ENCODE data around the gene SPOCK1. TPM values are rescaled to one million over a fixed set of nuclear protein-coding genes. Genes with fewer than 3 reads are reported as not detected.

The SPOCK1 gene
- total and polyA plus RNA-seq, 2 of the 4 experiments (the other 2 are of a cell fraction), result 5.0 to 20.3 TPM

DNA sequence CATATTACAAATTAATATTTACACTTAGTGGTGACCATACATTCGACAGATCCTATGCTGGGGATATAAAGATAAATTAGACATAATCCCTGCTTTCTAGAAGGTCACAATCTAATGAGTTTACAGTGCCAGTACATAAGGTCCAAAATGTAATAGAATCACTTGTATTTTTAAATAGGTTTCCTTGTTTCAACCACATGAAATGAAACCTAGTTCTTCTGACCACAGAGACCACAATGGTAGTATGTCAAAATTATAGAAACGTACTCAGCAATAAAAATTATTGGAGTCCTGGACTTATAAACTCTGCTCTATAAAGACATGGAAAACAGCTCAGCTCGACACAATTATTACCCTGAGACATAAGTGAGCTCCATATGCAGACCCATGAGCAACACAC lies 444.3 kb downstream of the SPOCK1 start:
- Histone ChIP-seq H4K91ac (ENCODE audit: insufficient read depth, low read depth, low read length) (no peak overlapping the region), H2AK9ac (replicated peaks; ENCODE audit: low read depth, low read length, poor library complexity) (no peak overlapping the region), H2AFZ (replicated peaks; ENCODE audit: low read length, poor library complexity) (no peak overlapping the region), H3K36me3 (ENCODE audit: control insufficient read depth, insufficient read depth, low read length) (no peaks in the 10 kb centered on the region), H3K4me3 (ENCODE audit: insufficient read depth, low read depth, low read length) (no peak overlapping the region), H2BK15ac (ENCODE audit: low read depth, low read length) (no peak overlapping the region), H2BK5ac (ENCODE audit: low read depth, low read length, poor library complexity, severe bottlenecking) (no peak overlapping the region), H3K4me1 (ENCODE audit: control insufficient read depth, insufficient read depth, low read length) (no peaks in the 10 kb centered on the region), H3K27ac (ENCODE audit: insufficient read depth, low read length) (no peak overlapping the region), H2AK5ac (ENCODE audit: low read depth, low read length) (no peak overlapping the region), H3K9ac (ENCODE audit: low read depth, low read length) (no peak overlapping the region), H2BK120ac (ENCODE audit: low read depth, low read length) (no peak overlapping the region), H3K4me2 (ENCODE audit: low read depth, low read length) (no peak overlapping the region), H3K18ac (ENCODE audit: low read depth, low read length) (no peak overlapping the region), H3K79me1 (ENCODE audit: low read depth in 1 of 2, low read length in 2 of 2) (no peaks in the 10 kb centered on the region), H3K9me3 (ENCODE audit: control insufficient read depth, insufficient read depth, low read length) (no peaks in the 10 kb centered on the region), H2BK20ac (ENCODE audit: low read depth, low read length) (no peak overlapping the region), H3K9me1 (ENCODE audit: insufficient read depth, low read length) (no peaks in the 10 kb centered on the region), H3K14ac (replicated peaks; ENCODE audit: low read depth, low read length) (no peak overlapping the region), H4K20me1 (ENCODE audit: insufficient read depth, low read length) (no peaks in the 10 kb centered on the region), H3K27me3 (ENCODE audit: control insufficient read depth, insufficient read depth, low read length) (no peaks in the 10 kb centered on the region), H3K23ac (ENCODE audit: low read depth, low read length) (no peak overlapping the region), H4K8ac (ENCODE audit: low read depth in 2 of 2, low read length in 2 of 2) (no peak overlapping the region), H3K56ac (ENCODE audit: extremely low read depth, insufficient read depth, low read length) (no peak overlapping the region), H4K5ac (ENCODE audit: low read depth, low read length) (no peak overlapping the region), H3K4ac (ENCODE audit: low read depth, low read length) (no peak overlapping the region)
- ChIA-PET POLR2A (ENCODE audit: unreplicated experiment) (no interaction called here), CTCF (no interaction called here)
- TF ChIP-seq MAFK (IDR thresholded peaks at IDR 0.05; ENCODE audit: low read depth, low read length), result no peak
- no peak for TF ChIP-seq BHLHE40 (IDR thresholded peaks at IDR 0.05; ENCODE audit: low read depth, low read length)
- TF ChIP-seq, protein P1, sequence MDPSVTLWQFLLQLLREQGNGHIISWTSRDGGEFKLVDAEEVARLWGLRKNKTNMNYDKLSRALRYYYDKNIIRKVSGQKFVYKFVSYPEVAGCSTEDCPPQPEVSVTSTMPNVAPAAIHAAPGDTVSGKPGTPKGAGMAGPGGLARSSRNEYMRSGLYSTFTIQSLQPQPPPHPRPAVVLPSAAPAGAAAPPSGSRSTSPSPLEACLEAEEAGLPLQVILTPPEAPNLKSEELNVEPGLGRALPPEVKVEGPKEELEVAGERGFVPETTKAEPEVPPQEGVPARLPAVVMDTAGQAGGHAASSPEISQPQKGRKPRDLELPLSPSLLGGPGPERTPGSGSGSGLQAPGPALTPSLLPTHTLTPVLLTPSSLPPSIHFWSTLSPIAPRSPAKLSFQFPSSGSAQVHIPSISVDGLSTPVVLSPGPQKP (IDR thresholded peaks at IDR 0.05; ENCODE audit: borderline replicate concordance, low read depth, low read length), result no peak
- TF ChIP-seq POLR2A (IDR thresholded peaks at IDR 0.05; ENCODE audit: low read depth, low read length), result no peak
- TF ChIP-seq CHD1 (IDR thresholded peaks at IDR 0.05; ENCODE audit: low read depth, low read length), result no peak
- no peak for TF ChIP-seq MXI1 (IDR thresholded peaks at IDR 0.05; ENCODE audit: borderline replicate concordance, low read depth, low read length)
- ATAC-seq (ENCODE audit: low read depth) (no peak), DNase-seq (no peak)
- in situ Hi-C loops (cut with MboI; ENCODE audit: low sequenced_read_pairs), result no loop called here
- dilution Hi-C loops (cut with HindIII; ENCODE audit: low sequenced_read_pairs, unreplicated experiment), result no loop called here
- no CpG with 5 or more reads among the region's 3 CpGs for WGBS, 2 experiments (ENCODE audit: extremely low coverage in 2 of 2, insufficient read length in 1 of 2)
- intact Hi-C loops (cut with micrococcal nuclease), result loop anchor here (5.0 kb wide), 1 partner anchor 807 kb away; no protein-coding TSS in a partner anchor
- no TSS peak for BruUV-seq (replicated peaks)

All from IMR-90 (cell line).